ENCODE data around the gene IKBKE.
A peak's percentile ranks its signal among the peaks of the same experiment; 100 is the strongest.
"Not testable (repeated sequence)": the region's sequence is repeated elsewhere in the genome, so short reads cannot be mapped to it uniquely, and the experiment has no call there.

The IKBKE gene

DNA sequence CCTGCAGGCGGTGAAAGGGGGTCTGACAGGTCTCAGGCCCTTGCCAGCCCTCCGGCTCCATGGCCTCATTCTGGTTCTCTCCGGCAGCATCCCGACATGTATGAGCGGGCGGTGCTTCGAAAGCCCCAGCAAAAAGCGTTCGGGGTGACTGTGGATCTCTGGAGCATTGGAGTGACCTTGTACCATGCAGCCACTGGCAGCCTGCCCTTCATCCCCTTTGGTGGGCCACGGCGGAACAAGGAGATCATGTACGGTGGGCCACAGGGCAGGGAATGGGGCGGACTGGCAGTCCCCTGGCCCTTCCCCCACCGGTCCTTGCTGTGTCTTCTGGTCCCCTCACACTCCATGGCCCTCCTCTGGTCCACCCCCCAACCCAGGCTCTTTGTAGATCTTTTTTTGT, 6.3 kb downstream of the IKBKE start:
- DNase-seq = no peak

DNA sequence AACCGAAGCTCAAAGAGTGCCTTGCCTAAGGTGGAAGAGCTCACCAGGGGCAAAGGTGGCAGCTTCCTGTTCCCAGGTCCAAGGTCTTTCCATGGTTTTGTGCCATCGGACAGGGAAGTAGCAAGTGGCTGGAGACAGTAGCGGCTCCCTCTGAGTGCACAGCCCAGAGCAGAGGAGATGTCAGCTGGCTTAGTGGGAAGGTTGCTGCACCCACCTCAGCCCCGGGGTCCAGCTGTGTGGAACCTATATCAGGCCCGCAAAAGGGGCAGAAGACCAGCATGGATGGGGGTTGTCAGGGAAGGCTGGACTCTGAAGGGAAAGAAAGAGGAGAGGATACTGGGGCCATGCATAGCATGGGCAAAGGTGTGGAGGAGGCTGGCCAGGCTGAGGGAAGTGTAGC, 6.8 kb downstream of the IKBKE start:
- no peak for DNase-seq

DNA sequence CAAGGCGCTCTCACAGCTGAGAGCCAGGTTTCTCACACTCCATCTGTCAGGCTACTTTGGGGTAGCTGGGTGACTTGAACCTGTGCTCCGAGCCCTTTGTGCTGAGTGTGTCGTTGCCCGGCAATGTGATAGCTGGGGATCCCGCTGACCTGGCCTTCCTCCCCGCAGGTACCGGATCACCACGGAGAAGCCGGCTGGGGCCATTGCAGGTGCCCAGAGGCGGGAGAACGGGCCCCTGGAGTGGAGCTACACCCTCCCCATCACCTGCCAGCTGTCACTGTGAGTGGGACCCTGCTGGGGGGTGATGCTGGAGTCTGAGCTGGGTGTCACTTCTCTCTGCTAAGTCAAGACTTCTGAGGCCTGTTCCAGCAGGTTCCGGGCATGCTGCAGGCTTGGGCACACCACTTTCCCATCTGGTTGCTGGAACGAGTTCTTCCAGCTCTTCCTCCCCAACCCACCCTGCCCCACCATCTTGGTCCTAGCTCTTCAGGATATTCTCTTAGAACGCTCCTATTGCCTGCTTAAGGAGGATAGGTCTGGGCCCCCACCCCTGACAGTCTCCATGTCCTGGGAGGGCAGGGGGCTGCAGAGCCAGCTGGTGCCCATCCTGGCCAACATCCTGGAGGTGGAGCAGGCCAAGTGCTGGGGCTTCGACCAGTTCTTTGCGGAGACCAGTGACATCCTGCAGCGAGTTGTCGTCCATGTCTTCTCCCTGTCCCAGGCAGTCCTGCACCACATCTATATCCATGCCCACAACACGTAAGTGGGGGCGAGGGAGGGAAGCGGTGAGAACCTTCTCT, 7.5 kb downstream of the IKBKE start:
- no peak for DNase-seq

DNA sequence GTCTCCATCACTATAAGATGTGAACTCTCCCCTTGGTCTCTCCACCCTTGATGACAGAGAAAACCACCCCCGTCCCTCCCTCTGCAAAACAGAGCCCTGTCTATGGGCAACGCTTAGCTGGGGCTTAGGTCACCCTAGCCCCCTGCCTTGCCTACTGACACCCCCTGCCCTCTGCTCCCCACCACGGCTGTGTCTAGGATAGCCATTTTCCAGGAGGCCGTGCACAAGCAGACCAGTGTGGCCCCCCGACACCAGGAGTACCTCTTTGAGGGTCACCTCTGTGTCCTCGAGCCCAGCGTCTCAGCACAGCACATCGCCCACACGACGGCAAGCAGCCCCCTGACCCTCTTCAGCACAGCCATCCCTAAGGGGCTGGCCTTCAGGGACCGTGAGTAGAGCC, 8.5 kb downstream of the IKBKE start:
- DNase-seq = no peak

GRCh38 chr1:206479183-206480125, 9.2 kb downstream of the IKBKE start:
- peak; percentile 87 to 89 for DNase-seq

DNA sequence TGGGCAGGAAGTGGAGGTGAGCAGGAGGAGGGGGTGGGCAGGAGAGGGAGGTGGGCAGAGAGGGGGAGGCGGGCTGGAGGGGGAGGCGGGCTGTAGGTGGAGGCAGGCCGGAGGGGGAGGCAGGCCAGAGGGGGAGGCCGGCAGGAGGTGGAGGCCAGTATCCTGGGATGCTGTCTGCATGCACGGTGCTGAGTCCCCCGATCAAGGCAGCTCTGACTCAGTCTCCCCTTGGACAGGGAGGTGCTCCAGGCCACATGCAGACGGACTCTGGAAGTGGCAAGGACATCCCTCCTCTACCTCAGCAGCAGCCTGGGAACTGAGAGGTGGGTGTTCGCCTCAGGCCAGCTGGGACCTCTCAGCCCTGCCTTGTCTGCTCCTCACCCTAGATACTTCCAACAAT, 9.9 kb downstream of the IKBKE start:
- DNase-seq = no peak

DNA sequence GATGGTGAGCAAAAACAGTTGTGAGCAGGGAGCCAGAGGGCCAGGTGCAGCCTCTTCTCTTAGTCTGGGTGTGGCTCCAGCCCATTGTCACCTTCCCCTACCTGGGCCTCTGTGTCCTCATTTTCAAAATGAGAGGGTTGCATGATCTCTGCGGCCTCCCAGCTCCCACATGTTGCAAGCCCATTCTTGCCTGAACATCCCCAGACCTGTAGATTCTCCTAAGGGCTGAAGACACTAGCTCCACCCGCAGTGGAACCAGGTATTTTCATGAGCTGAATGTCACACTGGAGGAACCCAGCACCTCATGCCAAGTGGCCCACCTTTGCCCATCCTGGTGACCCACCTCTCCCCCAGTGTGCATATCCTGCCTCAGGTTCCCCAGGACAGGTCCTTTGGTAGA, 12.3 kb downstream of the IKBKE start:
- DNase-seq = no peak

- DNase-seq = not testable (repeated sequence)
Measured at GRCh38 chr1:206483864-206484263, 13.6 kb downstream of the IKBKE start.

DNA sequence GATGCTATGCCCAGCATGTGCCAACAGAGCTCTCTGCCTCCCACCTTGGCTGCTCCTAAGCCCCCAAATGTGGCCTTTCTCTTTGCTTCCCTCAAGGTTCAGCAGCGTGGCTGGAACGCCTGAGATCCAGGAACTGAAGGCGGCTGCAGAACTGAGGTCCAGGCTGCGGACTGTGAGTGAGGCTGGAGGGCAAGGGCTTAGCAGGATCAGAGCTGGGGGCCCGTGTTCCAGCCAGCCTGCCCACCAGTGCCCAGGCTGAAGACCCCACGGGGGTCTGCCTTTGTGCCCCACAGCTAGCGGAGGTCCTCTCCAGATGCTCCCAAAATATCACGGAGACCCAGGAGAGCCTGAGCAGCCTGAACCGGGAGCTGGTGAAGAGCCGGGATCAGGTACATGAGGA, 14.6 kb downstream of the IKBKE start:
- no peak for DNase-seq

DNA sequence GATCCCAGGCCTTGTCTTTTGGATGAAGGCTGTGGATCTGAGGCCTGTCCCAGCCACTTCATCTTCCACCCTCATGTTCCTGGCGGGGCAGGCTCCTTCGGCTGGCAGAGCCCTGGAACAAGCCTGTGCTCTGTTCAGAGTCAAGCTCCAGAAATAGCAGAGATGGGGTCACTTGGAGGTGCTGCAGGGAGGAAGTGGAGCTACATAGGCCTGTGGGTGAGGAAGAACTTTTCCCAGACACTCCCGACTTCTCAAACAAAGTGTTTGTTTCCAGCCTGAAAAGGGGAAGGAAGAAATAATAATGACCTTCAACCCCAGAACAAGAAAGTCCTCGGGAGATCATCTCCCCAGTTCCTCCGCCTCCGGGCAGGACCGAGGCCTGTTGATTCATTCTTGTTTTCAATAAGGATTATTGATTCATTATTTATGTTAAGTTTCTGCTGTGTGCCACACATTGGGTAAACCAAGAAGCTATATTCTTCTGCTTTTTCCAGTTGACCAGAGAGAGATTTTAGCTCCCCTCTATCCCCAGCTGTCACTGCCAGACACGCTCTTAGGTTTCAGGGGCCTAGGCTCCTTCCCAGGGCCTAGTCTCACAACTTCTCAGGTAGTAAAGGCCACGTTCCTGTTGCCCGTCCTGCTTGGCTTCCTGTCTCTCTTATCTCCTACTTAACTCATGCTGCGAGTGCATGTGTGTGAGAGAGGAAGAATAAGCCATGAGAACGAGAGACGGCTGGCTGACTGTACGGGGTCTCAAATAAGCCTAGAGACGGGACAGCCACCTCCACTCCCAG, 16.9 kb downstream of the IKBKE start:
- no peak for DNase-seq

GRCh38 chr1:206487970-206488369, 17.7 kb downstream of the IKBKE start:
- no peak for DNase-seq

DNA sequence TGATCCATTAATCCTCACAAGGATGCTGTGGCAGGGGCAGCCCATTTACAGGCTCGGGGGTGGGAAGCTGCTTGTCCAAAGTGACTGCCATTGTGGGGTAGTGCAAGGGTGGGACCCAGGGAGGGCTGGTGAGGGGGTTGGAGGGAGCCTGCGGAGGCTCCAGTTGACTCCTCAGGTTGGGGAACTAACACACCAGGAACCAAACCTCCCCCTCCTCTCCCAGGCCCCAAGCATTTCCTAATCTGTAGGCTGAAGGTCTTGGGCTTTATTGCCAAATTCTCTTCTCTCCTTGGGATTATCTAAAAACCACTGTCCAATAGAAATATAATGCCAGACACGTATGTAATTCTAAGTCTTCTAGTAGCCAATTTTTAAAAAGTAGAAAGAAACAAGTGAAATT, 18.2 kb downstream of the IKBKE start:
- no peak for DNase-seq

DNA sequence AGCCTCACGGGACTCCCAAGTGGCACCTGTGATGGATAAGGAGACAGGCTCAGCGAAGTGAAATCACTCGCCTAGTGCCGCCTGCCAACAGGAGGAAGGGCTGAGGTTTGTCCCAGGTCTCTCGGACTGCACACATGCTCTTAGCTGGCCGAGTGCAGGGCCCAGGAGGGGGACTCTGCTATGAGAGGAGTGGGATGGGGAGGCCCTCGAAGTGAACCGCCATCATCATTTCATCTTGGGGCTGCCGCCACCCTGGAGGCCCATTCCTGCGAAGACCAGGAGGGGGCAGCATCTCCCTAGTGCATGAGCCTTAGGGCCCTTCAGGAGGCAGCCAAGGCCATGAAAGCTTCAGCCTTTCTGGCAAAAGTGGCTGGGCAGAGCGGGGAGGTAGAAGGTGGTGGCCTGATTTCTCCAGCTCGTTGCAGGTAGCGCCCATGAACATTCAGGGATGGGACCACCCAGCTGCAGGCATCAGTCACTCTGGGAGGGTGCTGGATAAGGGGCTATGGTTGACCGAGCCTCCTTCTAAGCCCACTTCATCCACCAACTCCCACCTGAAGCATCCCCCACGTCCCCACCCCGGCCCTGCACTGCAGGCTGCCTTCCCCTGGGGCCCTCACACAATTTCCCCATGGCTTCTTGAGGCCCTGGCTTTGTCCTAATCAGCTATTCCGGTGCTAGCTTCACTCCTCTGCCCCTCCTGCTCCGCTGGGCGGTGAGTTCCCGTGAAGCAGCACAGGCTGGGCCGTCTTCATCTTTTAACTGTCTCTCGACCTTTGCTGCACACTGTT, 19.9 kb downstream of the IKBKE start:
- peak; percentile 78 to 92 for DNase-seq

GRCh38 chr1:206490771-206491405, 20.6 kb downstream of the IKBKE start:
- DNase-seq = no peak

GRCh38 chr1:206491616-206492015, 21.3 kb downstream of the IKBKE start:
- no peak for DNase-seq

DNA sequence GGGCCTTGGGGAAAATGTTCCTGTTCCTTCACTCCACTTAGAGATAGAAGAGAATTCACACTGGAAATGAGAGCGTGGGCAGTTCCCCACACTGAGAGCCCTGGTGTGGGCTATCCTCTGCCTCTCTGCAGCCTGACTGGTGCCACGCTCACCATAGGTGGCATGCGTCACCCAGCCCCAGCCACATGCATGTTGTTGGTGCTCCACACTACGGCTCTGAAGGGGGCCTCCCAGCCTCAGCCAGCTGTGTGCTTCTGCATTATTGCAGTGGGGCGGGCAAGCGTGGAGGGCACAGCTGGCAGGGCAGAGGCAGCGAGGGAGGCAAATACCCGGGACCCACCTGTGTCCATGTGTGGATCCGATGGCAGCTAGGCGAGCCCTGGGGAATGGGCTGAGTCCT, 22.3 kb downstream of the IKBKE start:
- DNase-seq = no peak

GRCh38 chr1:206493279-206493678, 23.0 kb downstream of the IKBKE start:
- DNase-seq = no peak

DNA sequence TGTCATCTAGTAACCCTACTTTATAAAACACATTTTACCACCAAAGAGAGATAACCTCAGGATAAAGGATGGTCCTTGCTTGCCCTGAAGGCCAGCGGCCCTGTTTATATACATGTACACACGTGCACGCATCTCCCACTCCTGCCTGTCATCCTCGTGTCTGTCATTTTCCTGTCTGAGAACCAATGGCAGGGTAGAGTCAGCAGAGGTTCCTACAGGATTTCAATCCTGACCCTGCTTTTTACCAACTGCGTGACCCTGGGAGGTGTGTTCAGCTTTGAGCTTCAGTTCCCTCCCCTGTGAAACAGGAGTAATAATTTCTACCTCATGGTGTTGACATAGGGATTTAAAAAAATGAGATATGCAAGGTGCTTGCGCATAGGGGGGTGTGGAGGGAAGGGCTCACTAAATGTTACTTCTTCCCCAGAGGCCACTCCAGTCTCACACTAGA, 24.8 kb downstream of the IKBKE start:
- no peak for DNase-seq

DNA sequence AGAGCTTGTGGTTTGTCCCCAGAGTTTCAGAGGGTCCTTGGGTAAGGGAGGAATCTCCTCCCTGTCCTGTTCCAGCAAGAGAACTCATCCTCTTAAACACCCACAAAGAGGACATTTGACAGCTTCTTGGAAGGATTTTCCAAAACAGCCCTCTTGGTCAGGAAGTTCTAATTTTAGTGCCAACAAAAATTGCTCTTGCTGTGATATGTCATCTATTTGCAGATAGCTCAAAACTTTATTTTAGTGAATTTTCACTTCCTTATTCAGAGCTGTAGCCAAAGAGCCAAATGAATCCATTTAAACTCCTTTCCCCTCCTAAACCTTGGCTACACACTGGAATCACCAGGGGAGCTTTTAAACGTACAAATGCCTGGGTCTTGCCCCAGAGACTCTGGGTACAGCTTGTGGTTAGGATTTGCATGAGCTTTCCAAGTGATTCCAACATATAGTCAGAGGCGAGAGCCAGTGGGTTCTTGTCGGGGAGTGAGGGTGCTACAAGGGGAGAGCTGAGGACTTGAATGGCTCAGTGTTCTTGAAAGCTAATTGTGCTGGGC, 25.3 kb downstream of the IKBKE start:
- DNase-seq = peak in 1 of 2 experiments; percentile 33

GRCh38 chr1:206496131-206496793, 26.0 kb downstream of the IKBKE start:
- peak in 1 of 2 experiments; percentile 17 for DNase-seq

GRCh38 chr1:206497363-206497762, 27.1 kb downstream of the IKBKE start:
- DNase-seq = no peak
